Uterus (tissue), 2 donors: ENCODE measurements around the gene ELP1.

Experiments used
- POLR2A ChIP-seq, 2 donors: fragments of 450-650 bp; IDR thresholded peaks; one replicate each; pipeline ENCODE4 v1.6.1; 2016; ENCODE audit warnings: antibody characterized with exemption in 2 of 2, mild to moderate bottlenecking in 1 of 2, moderate library complexity in 1 of 2
- TF ChIP-seq, protein P1 (sequence below), 4 experiments: fragments of 200-600 bp in 2 of 4; fragments of 450-650 bp in 2 of 4; sonication (generic) in 2 of 4; IDR thresholded peaks; one replicate each; pipeline ENCODE4 v1.5.1; 2016 to 2019; ENCODE audit warnings: antibody characterized with exemption in 4 of 4, mild to moderate bottlenecking in 2 of 4, moderate library complexity in 1 of 4

DNA sequence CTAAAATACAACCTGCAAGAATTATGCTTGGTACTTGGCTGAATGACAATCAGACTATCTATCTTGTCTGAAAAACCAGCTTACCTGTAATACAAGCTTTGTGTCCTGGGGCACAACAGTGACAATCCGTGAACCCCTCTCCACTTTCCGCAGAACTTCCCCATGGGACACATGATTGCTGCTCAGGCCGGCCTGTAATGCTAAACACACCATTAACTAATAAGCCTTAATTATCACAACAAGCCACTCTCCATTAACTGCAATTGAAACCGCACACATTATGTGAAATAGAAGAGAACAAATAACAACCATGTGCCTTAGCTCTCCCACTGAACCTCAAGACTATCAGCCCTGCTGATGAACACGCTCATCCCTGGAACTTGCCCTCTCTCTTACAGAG, 33.7 kb downstream of the ELP1 start:
- TF ChIP-seq, protein P1, sequence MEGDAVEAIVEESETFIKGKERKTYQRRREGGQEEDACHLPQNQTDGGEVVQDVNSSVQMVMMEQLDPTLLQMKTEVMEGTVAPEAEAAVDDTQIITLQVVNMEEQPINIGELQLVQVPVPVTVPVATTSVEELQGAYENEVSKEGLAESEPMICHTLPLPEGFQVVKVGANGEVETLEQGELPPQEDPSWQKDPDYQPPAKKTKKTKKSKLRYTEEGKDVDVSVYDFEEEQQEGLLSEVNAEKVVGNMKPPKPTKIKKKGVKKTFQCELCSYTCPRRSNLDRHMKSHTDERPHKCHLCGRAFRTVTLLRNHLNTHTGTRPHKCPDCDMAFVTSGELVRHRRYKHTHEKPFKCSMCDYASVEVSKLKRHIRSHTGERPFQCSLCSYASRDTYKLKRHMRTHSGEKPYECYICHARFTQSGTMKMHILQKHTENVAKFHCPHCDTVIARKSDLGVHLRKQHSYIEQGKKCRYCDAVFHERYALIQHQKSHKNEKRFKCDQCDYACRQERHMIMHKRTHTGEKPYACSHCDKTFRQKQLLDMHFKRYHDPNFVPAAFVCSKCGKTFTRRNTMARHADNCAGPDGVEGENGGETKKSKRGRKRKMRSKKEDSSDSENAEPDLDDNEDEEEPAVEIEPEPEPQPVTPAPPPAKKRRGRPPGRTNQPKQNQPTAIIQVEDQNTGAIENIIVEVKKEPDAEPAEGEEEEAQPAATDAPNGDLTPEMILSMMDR (IDR thresholded peaks at IDR 0.05), result no peak
- no peak for TF ChIP-seq POLR2A (IDR thresholded peaks at IDR 0.05)
